ENCODE measurements around the gene KIF13A.
"Not testable (repeated sequence)": the region's sequence is repeated elsewhere in the genome, so short reads cannot be mapped to it uniquely, and the experiment has no call there.

Gene KIF13A

DNA sequence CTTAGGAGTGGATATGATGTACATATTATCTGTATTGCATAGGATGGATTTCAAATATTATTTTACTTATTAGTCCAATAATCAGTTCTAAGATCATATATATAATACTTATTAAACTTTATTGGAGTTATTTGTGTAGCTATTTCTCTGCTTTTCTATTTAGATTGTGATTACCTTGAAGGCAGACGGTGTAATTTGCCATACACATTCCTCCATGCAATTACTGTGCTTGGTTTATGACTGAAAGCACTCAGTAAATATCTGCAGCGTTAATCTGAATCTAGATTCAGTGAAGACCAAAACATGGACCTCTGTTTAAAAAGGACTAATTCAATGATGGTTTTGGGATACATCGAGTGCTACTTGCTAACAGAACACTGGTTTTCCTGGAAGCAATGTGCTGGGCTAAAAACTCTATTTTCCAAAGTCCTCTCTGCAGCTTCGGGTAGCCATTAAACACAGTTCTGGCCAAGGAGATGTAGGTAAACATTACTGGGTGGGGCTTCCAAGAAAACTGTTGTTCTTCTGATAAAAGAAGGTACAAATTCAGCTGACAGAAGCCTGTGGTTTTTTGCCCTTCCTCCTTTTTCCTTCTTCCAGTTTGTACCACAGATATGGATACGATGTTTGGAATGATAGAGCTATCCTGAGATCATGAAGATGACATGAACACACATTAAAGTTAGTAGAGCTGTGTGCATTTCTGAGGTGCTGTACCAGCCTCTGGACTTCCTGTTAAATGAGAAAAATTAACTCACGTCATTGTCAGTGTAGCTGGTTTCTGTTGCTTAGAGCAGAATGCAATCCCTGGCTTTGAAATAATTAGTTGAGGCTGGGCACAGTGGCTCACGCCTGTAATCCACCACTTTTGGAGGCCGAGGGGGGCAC is 144.3 kb downstream of the KIF13A start:
- no peak for DNase-seq

DNA sequence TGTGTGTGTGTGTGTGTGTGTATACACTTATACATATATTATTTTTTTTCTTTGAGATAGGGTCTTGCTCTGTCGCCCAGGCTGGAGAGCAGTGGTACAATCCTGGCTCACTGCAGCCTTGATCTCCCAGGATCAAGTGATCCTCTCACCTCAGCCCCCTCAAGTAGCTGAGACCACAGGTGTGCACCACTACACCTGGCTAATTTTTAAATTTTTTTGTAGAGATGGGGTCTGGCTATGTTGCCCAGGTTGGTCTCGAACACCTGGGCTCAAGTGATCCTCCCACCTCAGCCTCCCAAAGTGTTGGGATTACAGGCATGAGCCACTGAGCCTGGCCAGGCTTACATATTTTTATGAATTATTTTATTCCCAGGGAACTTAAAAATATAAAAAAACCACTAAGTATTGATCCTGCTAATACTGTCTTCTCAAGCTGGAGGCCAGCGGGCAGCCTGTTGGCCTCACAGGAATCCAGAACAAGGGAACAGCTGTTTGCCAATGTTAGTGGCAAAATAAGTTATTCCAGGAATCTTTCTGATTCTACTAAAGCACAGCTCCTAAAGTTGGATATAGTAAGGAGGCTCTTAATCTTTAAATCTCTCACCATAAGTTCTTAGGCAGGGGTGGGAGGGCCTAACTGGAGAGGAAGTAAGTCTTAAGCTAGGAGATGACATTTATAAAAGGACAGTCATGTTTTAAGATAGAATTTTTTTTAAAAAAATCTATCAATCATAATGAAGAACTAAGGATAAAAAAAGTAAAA is 145.2 kb downstream of the KIF13A start:
- no peak for DNase-seq

DNA sequence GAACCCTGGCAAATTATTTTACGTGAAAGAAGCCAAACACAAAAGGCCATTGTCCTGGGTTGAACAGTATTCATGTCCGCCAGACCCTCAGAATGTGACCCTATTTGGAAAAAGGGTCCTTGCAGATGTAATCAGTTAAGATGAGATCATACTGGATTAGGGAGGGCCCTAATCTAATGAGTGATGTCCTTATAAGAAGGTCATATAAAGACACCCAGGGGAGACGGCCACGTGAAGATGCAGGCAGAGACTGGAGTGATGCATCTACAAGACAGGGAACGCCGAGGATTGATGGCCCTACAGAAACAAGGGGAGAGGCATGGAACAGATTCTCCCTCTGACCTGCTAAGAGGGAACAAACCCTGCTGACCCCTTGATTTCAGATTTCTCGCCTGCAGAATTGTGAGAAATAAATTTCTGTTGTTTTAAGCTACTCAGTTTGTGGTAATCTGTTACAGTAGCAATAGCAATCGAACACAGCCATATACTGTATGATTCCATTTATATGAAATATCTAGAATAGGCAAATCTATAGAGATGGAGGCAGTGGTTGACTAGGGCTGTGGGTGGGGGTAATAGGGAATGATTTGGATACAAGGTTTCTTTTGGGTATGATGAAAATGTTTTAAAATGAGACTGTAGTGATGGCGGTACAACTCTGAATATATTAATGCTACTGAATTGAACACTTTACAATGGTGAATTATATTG is 147.8 kb downstream of the KIF13A start:
- no peak for DNase-seq

GRCh38 chr6:17836293-17836692 is 151.1 kb downstream of the KIF13A start:
- no peak for DNase-seq

DNA sequence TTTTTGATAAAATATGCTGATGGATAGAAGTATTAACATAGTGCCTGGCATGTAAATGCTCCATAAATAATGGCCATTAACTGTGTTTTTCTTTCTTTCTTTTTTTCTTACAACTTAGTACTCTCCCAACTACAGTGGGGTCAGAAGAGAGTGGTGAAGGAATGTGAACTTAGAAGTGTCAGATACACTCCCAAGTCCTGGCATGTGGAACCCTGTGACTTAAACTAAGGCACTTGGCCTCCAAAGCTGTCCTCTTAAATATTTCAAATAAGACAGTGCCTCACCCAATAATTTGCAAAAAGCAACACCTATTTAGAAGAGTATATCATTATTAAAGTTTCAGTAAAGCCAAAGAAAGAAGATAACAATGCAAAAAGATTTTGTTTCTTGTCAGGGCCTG is 151.7 kb downstream of the KIF13A start:
- no peak for DNase-seq

DNA sequence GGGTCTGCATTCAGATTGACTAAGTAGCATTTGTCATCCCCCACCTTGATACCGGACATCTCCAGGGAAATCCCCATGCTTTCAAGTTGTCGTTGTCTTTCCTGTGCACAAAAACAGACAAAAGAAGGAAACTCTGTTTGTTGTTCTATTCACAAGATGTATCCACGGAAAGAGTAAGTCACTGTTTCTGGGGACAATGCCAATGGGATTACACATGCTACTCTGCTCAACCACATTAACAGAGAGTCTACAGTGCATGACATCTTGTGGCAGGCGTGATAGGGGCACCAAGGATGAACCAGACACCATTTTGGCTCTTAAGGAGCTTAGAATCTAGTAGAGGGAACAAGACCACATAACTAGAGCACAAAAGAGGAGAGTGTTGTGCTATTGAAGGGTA is 156.3 kb downstream of the KIF13A start:
- no peak for DNase-seq

DNA sequence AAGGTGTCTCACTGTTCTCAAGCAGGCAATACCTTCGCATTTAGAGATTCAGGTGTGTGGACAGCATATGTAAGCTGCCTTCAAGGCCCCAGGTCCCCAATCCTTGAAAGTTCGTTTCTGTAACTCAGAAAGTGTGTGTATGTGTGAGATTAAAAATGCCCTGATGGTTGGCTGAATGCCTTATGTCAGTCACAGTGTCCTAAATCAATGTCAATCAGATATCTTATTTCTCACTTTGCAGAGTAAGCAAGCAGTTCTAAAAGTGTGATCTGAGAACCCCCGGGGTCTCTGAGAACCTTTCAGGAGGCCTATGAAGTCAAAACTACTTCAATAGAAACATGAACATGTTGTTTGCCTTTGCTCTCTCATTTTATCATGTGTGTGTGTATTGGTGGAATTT is 157.5 kb downstream of the KIF13A start:
- no peak for DNase-seq

GRCh38 chr6:17828149-17828548 is 159.3 kb downstream of the KIF13A start:
- no peak for DNase-seq

- DNase-seq: no peak
These were observed 161.1 kb downstream of the KIF13A start for GRCh38 chr6:17826301-17826700.

- DNase-seq: no peak
These were observed 167.4 kb downstream of the KIF13A start for GRCh38 chr6:17820055-17820454.

DNA sequence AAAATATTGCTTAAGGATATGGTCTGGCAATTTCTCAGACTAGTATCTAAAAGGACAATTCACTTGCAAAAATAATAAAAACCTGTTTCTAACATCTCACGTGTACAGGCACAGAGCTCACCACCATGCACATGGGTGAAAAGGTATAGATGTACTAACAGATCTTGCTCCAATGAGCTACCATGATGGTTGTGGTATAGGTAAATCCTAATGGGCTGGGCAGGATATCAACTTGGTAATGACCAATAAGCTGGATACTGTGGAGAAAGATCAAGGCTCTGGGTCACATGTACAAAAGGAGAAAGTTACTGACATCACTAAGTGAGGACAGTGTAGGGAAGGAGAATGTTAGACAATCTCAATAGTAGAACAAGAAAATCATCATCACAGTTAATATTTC is 169.7 kb downstream of the KIF13A start:
- no peak for DNase-seq

DNA sequence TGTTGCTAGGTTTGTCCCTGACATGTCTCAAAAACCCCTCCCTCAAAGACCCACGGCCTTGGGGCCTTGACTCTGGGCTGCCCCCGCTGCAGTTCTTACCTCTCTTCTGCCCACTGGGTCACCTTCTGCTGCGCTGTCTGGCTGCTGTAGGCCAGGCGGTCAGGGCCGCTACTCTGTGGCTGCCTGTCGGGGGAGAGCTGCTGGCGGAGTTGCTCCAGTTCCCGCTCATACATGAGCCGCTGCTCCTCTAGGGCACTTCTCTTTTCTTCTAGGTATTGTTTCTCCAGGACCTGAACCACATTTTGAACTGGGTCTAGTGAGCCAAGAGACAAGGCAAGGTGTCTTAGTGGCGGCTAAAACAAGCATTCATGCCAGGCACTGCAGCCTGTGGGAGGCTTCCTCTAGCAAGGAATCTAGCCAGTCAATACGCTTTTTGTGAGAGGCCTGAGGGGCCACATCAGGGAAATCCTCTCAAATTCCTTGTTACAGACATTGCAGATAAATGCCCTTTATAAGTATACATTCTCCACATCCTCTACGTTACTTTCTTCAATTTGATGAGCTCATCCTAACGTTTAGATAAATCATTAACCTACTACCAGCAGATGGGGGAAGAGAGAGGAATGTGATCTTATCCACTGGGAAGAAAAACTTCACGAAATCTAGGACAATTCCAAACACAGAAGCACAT is 170.4 kb downstream of the KIF13A start:
- no peak for DNase-seq

- no peak for DNase-seq
These were observed 173.9 kb downstream of the KIF13A start for GRCh38 chr6:17813542-17813941.

GRCh38 chr6:17812311-17812710 is 175.1 kb downstream of the KIF13A start:
- DNase-seq: no peak

- no peak for DNase-seq
These were observed 178.8 kb downstream of the KIF13A start for GRCh38 chr6:17808609-17809008.

DNA sequence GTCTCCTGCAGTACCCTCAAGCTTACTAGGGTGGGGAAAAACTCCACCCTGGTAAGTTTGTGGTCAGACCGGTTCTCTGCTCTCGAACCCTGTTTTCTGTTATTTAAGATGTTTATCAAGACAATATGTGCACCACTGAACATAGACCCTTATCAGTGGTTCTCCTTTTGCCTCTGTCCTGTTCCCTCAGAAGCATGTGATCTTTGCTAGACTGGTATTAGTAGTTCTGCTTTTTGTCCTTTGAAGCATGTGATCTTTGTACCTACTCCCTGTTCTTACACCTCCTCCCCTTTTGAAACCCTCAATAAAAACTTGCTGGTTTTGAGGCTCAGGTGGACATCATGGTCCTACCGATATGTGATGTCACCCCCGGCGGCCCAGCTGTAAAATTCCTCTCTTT is 180.0 kb downstream of the KIF13A start:
- DNase-seq: not testable (repeated sequence)

DNA sequence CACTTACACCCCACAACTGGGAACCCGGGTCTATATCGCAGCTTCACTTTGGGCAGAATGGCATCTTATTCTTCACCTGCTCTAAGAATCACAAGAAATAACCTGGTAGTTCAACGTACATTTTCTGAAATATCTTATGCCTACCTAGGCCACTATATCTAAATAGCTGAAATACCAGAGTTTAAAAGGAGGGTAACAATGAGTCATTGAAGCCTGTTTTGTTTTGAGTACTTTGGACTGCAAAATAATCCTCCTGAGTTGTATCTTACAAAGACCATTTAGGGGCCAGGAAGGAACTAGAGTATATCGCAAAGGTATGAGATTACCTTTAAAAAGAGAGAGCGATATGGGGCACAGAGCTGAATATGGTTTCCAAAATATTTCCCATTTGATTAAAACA is 184.0 kb downstream of the KIF13A start:
- DNase-seq: no peak

DNA sequence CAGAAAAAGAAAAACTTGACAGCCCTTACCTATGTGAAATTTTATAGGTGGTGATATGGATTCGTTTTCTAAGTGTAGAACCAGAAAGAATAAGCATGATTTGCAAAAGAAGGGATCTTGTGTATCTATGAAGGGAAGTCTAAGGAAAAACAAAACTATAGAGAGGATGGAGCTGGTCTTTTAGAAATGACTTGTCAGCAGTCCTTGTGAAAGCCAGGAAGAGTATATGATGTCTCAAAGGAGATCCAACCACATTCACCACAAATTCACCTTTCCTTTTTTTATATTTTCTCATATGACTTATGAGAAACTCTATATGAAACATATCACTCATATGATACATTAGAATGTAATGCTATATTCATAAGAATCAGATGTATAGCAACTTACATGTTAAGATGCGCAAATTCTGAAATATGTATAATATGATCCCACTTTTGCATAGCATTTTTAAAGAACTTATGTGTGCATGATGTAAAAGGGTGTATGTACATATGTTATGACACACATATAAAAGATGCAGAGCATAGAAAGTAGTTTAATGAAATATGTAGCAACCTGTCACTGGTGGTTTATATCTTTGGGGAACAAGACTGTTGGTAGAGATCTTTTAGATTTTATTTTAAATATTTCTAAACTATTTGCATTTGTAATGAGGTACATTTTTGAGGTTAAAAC is 188.8 kb downstream of the KIF13A start:
- DNase-seq: no peak

DNA sequence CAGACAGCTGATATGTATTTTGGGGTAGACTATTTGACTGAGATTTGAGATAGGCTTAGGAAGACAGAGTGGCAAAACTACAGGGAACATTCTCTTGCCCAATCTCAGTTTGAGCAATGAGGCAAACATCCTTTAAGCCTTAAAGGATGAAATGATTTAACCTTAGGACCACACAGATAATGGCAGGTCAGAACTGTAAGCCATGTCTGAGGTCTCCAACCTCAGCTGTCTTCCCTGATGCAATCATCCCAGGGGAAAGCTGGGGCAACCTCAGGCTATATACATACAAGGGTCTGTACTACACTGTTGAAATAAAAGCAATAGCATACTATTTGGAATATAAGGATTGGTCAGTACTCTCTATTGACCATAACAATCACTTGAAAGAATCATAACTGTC is 196.9 kb downstream of the KIF13A start:
- no peak for DNase-seq

DNA sequence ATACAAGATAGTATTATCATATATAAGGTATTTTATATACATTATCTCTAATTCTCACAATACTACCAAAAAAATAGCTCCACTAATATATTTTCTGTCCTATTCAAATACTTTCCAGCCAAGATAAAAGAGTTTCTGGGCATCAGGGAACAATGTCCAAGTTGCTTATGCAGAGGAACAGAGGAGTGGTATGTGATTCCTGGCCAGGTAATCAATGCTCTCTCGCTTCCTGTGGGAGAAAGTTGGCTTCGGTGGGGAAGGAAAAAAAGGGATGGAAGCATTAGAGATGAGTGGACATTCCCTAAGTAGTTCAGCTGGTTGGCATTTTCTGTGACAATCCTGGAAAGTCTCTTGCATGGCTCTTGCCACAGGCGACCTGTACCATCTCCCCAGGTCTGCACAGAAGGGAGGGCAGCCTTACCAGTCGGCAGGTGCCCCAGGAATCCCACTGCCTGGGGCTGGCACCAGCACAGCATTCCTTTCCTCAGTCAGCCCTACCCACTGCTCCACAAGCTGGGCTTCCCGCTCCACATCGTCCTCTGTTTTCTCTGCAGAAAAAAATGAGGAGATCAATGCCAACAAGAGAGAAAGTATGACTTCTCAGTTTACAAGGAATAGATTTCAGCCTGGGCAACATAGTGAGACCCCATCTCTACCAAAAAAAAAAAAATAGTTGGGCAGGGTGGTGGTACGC is 202.2 kb downstream of the KIF13A start:
- DNase-seq: no peak

- no peak for DNase-seq
These were observed 207.4 kb downstream of the KIF13A start for GRCh38 chr6:17780061-17780460.

DNA sequence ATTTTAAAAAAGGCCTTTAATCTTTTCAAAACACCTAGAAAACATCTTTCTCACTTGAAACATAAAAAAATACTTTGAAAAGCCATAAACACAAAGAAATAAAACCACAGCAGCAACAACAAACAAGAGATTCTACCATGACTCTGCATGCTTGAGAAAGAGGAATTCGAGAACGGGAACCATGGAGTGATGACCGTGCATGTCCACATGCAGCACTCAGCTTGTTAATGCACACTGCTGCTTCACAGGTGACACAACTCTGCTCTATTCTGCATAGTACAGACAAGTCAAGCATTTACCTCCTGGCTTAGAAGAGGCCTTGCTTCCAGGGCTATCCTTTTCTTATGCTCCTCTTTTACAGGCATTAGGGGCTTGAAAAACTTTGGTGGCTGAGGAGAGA is 215.8 kb downstream of the KIF13A start:
- no peak for DNase-seq
